GM21619 (cell line): Measurements from ENCODE around the gene PDE6G.

Experiments used
- ATAC-seq: cut with Tn5 transposase; IDR thresholded peaks from one replicate; pipeline ENCODE4 v1.9.1; 2021; ENCODE audit not compliant: unreplicated experiment

The PDE6G gene

GRCh38 chr17:81664051-81664470, 7.7 kb upstream of the PDE6G start:
- no peak for ATAC-seq

- no peak for ATAC-seq
Measured at GRCh38 chr17:81662002-81662401, 5.7 kb upstream of the PDE6G start.

GRCh38 chr17:81660441-81660840, 4.1 kb upstream of the PDE6G start:
- no peak for ATAC-seq

- ATAC-seq = no peak
Measured at GRCh38 chr17:81659038-81659437, 2.7 kb upstream of the PDE6G start.

DNA sequence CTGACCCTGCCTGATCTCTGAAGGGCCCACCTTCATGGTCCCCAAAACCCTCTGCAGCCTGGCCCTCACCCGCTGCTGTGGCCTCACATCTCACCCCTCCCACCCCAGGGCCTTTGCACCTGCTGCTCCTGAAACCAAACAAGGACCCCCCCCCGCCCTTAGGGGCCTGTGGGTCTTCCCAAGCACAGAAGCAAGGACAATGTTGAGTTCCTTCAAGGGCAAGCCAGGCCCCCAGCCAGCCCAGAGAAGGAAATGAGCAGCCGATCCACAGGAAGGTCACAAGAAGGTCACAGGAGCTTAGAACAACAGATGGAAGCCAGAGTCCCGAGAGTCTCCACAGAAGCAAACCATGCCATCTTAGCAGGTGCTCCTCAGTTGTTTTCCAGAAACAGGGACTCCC, 493 bp upstream of the PDE6G start:
- ATAC-seq = no peak

GRCh38 chr17:81655378-81656117, 794 bp downstream of the PDE6G start:
- ATAC-seq = no peak

DNA sequence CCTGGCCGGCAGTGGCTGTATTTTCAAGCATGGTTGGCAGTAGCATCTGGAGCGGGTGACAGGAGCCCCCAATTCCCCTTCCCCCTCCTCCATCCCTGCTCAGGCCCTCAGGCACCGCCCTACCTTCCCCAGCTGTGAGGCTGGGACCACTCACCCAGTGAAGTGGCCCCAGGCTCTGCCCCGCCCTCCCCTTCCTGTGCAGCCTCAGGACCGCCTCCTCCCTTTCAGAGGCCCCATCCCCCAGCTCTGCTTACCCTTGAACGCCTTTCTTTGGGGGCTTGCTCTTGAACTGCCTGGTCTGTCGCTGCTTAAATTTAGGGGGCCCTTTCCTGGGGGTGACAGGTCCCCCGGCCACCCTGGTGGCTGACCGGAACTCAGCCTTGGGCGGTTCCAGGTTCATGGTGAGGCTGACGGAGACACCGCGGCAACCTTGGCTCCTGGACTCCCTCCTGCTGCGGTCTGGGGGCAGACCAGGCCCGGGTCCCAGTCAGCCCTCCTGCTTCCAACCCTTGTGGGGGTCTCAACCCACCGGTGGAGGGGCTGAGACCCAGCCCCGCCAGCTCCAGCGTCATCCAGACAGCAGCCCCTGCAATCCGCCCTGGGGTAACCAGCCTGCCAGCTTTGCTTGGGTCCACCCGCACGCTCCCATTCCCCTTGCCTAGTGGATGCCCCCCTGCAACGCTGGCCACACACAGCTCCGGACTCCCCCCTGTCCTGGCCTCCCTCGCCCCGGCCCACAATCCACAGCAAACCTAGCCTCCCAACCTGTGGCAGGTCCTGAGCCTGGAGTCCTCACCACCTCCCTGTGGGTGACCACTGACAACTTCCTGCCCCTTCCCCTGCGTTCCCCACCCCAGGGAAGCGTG, 3.2 kb downstream of the PDE6G start:
- no peak for ATAC-seq

DNA sequence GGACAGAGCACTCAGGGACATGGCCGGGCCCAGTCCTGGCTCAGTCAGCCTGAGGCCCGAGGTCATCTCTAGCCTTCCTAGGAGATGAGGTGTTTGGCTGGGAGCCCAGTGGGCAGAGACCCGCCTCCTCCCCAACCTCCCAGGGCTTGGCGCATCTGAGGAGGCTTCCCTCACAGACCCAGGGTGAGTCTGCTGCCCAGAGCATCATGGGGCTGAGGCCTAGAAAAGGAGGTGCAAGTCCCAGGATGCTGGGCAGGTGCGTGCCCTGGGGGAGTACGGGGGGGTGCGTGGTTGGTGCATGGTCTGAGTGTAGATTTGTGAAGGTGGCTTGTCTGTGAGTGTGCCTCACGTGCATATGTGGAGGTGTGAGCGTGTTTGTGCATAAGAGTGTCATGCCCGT, 4.7 kb downstream of the PDE6G start:
- ATAC-seq = no peak

GRCh38 chr17:81650951-81651350, 5.4 kb downstream of the PDE6G start:
- ATAC-seq = no peak

DNA sequence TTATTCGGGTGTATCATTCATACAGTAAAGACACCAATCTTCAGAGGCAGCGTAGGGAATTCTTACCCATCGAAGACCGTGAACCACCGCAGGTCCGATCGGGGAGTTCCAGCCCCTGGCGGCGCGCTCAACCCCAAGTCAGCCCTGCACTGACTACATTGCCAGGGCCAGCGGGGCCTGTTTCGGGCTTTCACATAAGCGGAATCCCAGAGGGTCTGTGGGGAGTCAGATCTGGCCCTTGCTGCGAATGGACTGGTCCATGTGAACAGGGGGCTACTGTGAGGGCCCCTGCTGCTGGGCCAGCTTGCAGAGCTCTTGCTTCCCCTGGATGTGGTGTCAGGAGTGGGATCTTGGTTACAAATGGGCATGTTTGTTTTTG, 7.6 kb downstream of the PDE6G start:
- ATAC-seq = no peak

- no peak for ATAC-seq
Measured at GRCh38 chr17:81648013-81648706, 8.2 kb downstream of the PDE6G start.

DNA sequence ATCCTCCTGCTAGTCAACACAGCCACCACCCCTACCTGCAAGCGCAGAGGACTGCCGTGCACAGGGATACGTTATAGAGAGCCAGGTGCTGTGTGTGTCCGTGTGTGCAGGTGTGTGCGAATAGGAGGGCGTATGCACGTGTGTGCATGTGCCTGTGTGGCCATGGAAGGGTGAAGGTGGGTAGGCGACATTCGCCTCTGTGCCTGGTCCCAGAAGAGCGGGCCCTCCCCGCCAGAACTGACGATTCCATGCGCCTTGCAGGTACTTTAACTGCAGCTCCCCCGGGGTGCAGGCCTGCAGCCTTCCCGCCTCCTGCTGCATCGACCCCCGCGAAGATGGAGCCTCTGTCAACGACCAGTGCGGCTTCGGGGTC, 8.7 kb downstream of the PDE6G start:
- no peak for ATAC-seq

GRCh38 chr17:81646869-81647600, 9.3 kb downstream of the PDE6G start:
- no peak for ATAC-seq

DNA sequence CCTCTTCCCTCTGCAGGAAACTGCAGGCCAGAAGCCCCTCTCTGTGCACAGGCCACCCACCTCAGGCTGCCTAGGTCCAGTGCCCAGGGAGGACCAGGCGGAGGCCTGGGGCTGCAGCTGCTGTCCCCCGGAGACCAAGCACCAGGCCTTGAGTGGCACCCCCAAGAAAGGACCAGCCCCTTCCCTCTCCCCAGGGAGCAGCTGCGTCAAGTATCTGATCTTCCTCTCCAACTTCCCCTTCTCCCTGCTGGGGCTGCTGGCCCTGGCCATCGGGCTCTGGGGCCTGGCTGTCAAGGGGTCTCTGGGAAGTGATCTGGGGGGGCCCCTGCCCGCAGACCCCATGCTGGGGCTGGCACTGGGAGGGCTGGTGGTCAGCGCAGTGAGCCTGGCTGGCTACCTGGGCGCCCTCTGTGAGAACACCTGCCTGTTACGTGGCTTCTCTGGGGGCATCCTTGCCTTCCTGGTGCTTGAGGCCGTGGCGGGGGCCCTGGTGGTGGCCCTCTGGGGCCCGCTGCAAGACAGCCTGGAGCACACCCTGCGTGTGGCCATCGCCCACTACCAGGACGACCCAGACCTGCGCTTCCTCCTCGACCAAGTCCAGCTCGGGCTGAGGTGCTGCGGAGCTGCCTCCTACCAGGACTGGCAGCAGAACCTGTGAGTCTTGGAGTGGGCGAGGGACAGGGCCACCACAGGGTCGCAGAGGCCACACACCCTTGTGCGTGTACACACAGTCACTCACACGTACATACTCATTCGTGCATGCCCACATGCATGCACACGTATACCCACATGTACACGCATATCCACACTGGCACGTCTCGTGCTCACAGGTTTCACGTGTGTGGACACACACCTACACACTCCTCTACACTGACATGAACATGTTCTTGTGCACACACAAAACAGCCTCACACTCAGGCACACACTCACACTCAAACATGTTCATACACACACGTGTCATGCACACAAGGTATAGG, 11.1 kb downstream of the PDE6G start:
- no peak for ATAC-seq

GRCh38 chr17:81644496-81644895, 11.8 kb downstream of the PDE6G start:
- no peak for ATAC-seq

DNA sequence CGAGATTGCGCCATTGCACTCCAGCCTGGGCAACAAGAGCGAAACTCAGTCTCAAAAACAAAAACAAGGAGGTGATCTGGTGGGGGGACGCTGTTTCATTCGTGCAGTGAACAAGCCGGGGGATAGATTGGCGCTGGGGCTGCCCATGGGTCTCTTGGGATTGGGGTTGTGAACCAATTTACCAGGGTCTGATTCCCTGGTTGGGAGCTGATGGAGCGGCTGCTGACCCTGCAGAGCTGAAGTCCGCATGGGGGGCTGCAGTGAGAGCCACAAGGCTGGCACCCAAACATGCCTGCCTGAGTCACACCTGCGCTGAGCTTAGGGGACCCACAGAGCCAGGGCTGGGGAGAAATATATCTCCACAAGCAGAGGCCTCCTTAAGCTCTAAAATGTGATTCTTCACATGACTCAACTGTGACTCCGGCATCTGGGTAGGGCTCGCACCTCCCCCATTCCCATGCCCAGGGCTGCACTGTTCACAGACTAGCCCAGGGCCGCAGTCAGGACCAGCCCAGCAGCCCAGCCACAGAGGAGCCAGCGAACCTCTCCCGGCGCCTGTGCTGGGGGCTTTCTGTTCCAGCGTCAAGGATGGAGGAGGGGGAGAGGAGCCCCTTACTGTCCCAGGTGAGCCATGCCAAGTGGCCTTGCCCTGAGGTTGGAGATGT, 14.4 kb downstream of the PDE6G start:
- no peak for ATAC-seq

GRCh38 chr17:81640011-81640410, 16.3 kb downstream of the PDE6G start:
- ATAC-seq = no peak

DNA sequence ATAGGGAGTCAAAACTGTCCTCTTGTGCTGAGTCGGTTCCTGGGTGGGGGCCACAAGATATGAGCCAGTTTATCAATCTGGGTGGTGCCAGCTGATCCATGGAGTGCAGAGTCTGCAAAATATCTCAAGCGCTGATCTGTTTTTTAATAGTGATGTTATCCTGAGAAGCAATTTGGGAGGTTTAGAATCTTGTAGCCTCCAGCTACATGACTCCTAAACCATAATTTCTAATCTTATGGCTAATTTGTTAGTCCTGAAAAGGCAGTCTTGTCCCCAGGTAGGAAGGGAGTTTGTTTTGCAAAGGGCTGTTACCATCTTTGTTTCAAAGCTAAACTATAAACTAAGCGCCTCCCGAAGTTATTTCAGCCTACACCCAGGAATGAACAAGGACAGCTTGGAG, 17.7 kb downstream of the PDE6G start:
- ATAC-seq = no peak

DNA sequence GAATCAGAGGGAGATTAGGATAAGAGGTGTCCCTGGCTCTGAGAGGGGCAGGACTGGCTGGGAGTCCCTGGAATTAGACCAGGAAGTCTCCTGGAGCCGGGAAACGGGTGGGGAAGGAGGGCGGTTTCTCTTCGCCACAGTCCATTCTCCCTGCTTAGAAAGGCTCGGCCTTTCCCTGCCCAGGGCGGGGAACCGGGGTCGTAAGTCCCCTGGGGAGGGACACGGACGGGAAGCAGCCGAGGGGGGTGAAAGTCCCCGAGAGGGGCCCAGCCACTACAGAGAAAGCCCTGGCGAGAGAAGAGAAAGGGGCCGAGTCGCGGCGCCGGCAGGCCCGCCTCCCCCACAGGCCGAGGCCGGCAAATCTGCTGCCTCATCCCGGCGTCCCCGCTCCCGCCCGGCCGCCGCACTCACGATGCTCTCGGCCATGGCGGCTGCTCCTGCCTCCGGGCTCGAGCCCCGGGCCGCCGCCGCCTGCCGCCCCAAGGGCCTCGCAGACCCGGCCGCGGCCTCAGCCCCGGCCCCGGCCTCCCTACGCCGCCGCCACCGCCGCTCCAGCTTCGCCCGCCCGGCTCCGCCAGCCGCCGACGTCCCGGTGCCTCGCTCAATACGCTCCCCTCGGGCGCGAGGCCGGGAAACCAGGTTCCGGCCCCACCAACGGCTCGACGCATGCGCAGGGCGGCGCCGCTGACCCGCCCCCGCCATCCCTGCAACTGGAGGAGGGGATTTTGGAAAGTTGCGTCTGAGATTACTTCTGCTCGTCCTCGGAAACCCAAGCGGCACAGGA, 19.6 kb downstream of the PDE6G start, which contains the start of the genes NPLOC4 and TSPAN10:
NPLOC4 (minus strand) TSS at position 608 of the 784 bp plus-strand sequence; CDS start at position 426, 182 bp downstream.
TSPAN10 (plus strand) TSS at position 692 of the 784 bp plus-strand sequence. CDS start 5,217 bp downstream, outside the sequence.
- ATAC-seq = peak; percentile 80
